Thymus (tissue), 11 donors: Measurements from ENCODE around the gene TPP1. TPM values are rescaled to one million over a fixed set of nuclear protein-coding genes. Genes with fewer than 3 reads are reported as not detected.
A peak's percentile ranks its signal among the peaks of the same experiment; 100 is the strongest.

Source experiments
- DNase-seq, 9 donors: peaks; one replicate each; pipeline ENCODE4 v3.0.0-alpha.2; 2013; ENCODE audit warnings: low spot score in 9 of 9, low read depth in 6 of 9, missing footprints in 1 of 9
- H3K27ac ChIP-seq, 2 donors: one replicate each; pipeline ENCODE4 v1.5.1; 2013; ENCODE audit warnings: control low read depth in 1 of 2, low read depth in 1 of 2, low read length in 1 of 2, mild to moderate bottlenecking in 1 of 2, moderate library complexity in 1 of 2
- H3K27me3 ChIP-seq, 2 donors: one replicate each; pipeline ENCODE4 v1.5.1; 2013; ENCODE audit warnings: low read length in 1 of 2; ENCODE audit not compliant: control insufficient read depth in 2 of 2, insufficient read depth in 1 of 2
- H3K36me3 ChIP-seq, 2 donors: one replicate each; pipeline ENCODE4 v1.5.1; 2013; ENCODE audit warnings: low read length in 1 of 2, mild to moderate bottlenecking in 1 of 2, moderate library complexity in 1 of 2; ENCODE audit not compliant: control insufficient read depth in 2 of 2, insufficient read depth in 2 of 2
- H3K4me1 ChIP-seq, 2 donors: one replicate each; pipeline ENCODE4 v1.5.1; 2013; ENCODE audit warnings: low read length in 2 of 2; ENCODE audit not compliant: control insufficient read depth in 2 of 2, insufficient read depth in 2 of 2
- H3K4me3 ChIP-seq, 2 donors: one replicate each; pipeline ENCODE4 v1.5.1; 2013; ENCODE audit warnings: low read length in 2 of 2, control low read depth in 1 of 2, mild to moderate bottlenecking in 1 of 2
- H3K9me3 ChIP-seq, 2 donors: one replicate each; pipeline ENCODE4 v1.5.1; 2013; ENCODE audit warnings: low read length in 1 of 2, mild to moderate bottlenecking in 1 of 2; ENCODE audit not compliant: control insufficient read depth in 2 of 2, insufficient read depth in 1 of 2
- WGBS: extraction: QIAGEN DNeasy Blood & Tissue Kit; methylation state at CpG from one replicate; pipeline ENCODE4 v1.1.7; 2013; 5-methylcytosine and 5-hydroxymethylcytosine counted together
- polyA plus RNA-seq: library from polyadenylated mRNA; stranded (reverse); fragments of 200-250 nt; gene quantifications from one replicate; pipeline ENCODE4 v1.2.3, GENCODE V29; 2013
- total RNA-seq: library from RNA; stranded (reverse); fragments of 120-200 nt; gene quantifications from one replicate; pipeline ENCODE4 v1.2.4, GENCODE V29; 2013
- donor health status: healthy.

The TPP1 gene
- total and polyA plus RNA-seq, 2 donors, result 14.5 to 59.4 TPM

DNA sequence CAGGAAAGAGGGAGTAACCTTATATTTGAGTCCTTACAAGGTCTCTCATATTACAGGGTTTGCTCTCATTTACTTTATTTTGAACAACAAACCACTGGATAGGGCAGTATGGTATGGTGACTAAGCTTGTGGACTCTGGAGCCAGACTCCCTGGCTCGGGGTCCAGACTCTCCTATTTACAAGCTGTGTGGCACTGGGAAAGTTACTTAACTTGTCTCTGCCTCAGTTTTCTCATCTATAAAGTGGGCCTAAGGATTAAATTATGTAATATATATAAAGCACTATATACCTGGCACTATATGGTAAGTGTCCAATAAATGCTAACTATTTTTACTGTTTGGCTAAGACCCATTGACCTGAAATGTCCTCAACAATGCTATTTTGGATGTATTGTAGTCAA lies 38.1 kb upstream of the TPP1 start:
- Histone ChIP-seq H3K4me3 (no peak overlapping the region), H3K4me1 (peaks cover 2 to 15% of the 10 kb centered on the region in 2 donors), H3K36me3 (no peaks in the 10 kb centered on the region), H3K27me3 (peaks cover 19 to 29% of the 10 kb centered on the region in 2 donors), H3K27ac (no peak overlapping the region), H3K9me3 (peaks cover 0 to 1% of the 10 kb centered on the region in 2 donors)
- DNase-seq, result no peak
- WGBS, result 97% methylated on average over 1 of the region's 1 CpG

DNA sequence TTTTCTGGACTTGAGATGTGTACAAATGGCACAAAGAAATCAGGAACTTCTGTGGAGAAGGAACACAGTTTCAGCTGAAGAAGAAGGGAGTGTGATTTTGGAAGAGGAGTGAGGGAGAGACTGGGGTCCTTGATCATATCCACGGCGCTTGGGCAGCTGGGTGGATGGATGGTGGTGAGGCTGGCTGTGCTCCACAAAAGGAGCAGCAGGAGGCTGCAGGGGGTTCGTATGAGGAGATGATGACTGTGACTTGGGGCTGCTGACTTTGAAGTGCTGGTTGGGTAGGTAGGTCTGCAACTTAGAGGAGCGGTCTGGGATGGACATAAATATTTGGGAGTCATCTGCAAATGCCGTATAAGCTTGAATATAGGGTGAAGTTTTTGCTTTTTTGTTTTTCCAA lies 37.7 kb upstream of the TPP1 start:
- Histone ChIP-seq H3K9me3 (peaks cover 0 to 1% of the 10 kb centered on the region in 2 donors), H3K4me3 (no peak overlapping the region), H3K36me3 (no peaks in the 10 kb centered on the region), H3K4me1 (peaks cover 2 to 15% of the 10 kb centered on the region in 2 donors), H3K27me3 (peaks cover 19 to 29% of the 10 kb centered on the region in 2 donors), H3K27ac (no peak overlapping the region)
- WGBS, result 92% methylated on average over 5 of the region's 5 CpGs
- no peak for DNase-seq

DNA sequence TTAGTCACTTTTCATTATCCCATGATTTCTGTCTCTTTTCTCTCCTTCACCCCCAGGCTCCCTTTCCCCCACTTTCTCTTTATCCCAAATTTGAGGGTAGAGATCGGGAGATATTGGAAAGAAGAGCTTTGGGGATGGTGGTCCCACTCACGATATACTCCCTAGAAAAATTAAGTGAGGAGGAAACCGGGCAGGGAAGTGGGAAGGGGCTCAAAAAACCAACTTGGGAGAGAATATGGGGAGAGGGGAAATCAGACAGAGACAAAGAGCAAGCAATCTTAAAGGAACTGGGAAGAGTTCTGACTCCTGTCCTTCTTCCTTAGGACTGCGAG lies 37.3 kb upstream of the TPP1 start:
- Histone ChIP-seq H3K36me3 (no peaks in the 10 kb centered on the region), H3K27ac (no peak overlapping the region), H3K4me3 (no peak overlapping the region), H3K9me3 (peaks cover 0 to 1% of the 10 kb centered on the region in 2 donors), H3K4me1 (peaks cover 2 to 15% of the 10 kb centered on the region in 2 donors), H3K27me3 (peaks cover 19 to 29% of the 10 kb centered on the region in 2 donors)
- 88% methylated on average over 4 of the region's 4 CpGs for WGBS
- DNase-seq, result no peak

DNA sequence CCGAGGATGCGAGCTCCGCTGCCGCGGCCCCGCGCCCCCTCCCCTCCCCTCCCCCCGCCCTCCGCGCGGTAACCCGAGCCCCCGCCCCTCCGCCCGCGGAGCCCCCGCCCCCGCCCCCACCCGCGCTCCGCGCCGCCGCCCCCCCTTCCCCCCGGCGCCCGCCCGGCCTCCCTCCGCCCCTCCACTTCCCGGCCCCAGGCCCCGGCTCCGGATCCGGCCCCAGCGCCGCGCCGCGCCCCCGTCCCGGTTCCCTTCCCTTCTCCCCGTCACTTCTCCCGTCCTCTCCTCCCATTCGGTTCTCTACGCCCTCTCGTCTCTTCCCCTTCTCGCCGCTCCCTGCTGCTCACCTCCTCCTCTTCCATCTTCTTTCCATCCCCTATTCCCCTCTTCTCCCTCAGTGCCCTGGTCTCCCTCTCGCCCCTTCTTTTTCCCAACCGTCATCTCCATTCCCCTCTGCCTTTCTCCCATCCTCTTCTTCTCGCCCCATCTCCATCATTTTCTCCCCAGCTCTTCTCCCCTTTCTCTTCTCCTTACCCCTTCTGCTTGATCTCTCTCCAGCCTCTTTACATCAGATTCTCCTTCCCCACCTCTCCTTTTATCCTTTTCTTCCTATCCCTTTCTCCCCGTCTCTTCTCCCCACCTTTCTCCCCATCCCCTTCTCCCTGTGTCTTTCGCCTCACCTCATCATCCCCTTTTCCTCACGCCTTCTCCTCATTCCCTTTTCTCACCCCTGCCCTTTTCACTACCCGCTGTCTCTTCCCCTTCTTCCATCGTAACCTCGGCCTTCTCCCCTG lies 36.8 kb upstream of the TPP1 start, which contains the start of gene DCHS1:
Gene DCHS1, minus strand, starts transcription at position 20 of the 794 bp plus-strand sequence. CDS start 14,196 bp downstream, outside the sequence.
- Histone ChIP-seq H3K4me3 (peak within 1 kb of the TSS; percentile 41 to 64), H3K4me1 (peaks cover 2 to 15% of the 10 kb centered on the region in 2 donors), H3K36me3 (no peaks in the 10 kb centered on the region), H3K27ac (peak within 1 kb of the TSS; percentile 42 to 68), H3K9me3 (peaks cover 0 to 1% of the 10 kb centered on the region in 2 donors), H3K27me3 (peaks cover 19 to 29% of the 10 kb centered on the region in 2 donors)
- DNase-seq, result peak in 1 of 9 donors; percentile 38
- WGBS, result 13% methylated on average over 49 of the region's 56 CpGs

DNA sequence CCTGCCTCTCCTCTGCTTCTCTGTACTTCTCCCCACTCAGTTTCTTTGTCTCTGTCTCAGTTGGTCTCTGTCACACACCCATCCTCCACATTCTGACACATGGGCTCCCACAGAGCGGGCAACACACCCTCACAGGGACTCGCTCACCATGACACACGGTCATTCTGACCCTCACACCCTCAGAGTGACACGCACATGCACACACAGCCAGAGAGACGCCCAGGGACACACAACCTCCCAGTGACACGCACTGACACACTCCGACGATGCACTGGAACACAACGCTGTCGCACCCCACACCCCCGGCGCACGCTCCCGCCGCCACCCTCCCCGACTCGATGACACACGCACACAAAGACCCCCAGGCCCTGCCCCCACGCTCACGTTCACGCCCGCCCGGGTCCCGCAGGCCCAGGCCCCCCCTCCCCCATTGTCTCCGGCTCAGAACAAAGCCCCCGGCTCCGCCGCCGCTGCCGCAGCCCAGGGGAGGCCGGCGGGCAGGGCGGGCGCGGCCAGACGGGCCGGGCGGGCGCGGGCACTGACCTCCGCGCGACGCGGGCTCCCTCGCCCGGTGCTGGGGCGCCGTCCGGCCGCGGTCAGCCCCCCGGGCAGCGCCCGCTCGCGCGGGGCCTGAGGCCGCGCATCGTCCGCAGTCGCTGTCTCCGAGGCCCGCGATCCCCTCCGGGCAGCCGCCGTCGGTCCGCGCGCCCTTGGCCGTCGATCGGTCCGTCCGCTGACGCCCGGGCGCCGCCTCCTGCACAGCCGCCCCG lies 36.0 kb upstream of the TPP1 start:
- Histone ChIP-seq H3K27ac (peak overlapping the region; percentile 42 to 68), H3K4me1 (peaks cover 2 to 15% of the 10 kb centered on the region in 2 donors), H3K36me3 (no peaks in the 10 kb centered on the region), H3K27me3 (peaks cover 19 to 29% of the 10 kb centered on the region in 2 donors), H3K9me3 (peaks cover 0 to 1% of the 10 kb centered on the region in 2 donors), H3K4me3 (peak overlapping the region; percentile 39 to 64)
- DNase-seq, result peak in 2 of 9 donors; percentile 29 to 44
- WGBS, result 7% methylated on average over 84 of the region's 84 CpGs

DNA sequence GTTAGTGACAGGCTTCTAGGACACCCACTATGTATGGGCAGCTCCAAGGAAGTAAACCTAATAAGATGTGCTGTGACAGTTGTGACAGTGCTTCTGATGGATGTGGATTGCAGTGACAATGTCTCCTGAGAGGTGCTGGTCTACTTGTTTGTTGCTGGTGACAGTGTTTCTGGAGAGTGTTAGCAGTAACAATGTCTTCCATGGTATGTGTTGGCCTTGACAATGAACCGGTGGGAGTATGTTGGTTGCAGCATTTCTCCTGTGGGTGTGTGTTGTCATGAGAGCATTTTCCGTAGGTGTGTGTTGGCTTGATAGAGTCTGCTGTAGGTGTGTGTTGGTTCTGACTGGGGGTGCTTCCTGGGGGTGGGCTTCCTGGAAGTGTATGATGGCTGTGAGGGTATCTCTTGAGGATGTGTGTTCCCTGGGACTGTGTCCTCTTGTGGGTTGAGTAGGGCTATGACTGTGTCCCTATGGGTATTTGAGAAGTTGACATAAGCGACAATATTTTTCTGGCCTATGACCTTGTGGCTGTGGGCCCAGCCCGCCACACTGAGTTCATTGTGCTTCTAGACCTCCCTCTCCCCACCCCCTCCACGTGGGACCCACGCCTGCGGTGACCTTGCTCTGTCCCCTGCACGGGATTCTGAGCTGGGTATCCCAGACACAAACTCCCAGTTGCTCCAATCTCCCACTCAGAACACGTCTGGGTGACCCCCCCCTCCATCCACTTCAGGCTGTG lies 35.2 kb upstream of the TPP1 start:
- 83% methylated on average over 9 of the region's 9 CpGs for WGBS
- peaks cover 0 to 1% of the 10 kb centered on the region in 2 donors for H3K9me3 ChIP-seq
- H3K4me1 ChIP-seq, result peaks cover 2 to 15% of the 10 kb centered on the region in 2 donors
- peaks cover 19 to 29% of the 10 kb centered on the region in 2 donors for H3K27me3 ChIP-seq
- no peak for DNase-seq
- peak overlapping the region; percentile 39 to 64 for H3K4me3 ChIP-seq
- H3K36me3 ChIP-seq, result no peaks in the 10 kb centered on the region
- H3K27ac ChIP-seq, result peak overlapping the region; percentile 42 to 68

DNA sequence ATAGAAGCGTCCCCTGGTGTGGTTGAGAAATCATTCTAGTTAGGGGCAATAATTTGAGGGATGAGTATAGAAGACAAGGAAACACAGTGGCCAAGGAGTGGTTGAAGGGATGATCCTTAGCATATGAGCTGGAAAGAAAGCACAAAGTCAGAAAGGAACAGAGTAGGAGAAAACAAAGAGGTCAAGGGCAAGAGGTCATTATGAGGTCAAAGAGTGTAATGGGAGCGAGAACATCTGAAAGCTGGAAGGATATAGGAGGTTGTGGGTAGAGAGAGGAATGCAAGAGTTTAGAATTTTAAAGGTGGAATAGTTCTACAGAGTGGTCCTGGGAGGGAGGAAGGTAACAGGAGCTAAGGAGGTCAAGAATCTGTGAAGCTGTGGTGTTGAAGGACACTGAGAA lies 34.4 kb upstream of the TPP1 start:
- H3K27me3 ChIP-seq, result peaks cover 19 to 29% of the 10 kb centered on the region in 2 donors
- H3K27ac ChIP-seq, result no peak overlapping the region
- H3K4me3 ChIP-seq, result no peak overlapping the region

DNA sequence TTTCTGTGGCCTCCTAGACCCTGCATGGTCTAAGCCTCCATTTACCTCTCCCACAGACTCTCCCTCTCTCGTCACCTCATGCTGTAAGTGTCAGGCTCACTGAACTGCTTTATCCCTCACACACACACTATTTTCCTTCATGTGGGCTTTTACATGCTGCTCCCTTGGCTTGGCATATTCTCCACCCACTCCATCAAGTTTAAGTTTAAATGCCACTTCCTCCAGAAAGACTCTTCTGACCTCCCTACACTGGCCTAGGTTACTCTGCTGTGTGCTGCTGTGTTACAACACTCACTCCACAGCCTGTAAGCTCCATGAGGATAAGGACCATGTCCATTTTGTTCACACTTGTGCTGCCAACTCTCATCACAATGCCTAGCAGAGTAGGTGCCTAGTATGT lies 33.9 kb upstream of the TPP1 start:
- no peak overlapping the region for H3K4me3 ChIP-seq
- H3K27ac ChIP-seq, result no peak overlapping the region
- H3K9me3 ChIP-seq, result peaks cover 0 to 1% of the 10 kb centered on the region in 2 donors
- 81% methylated on average over 1 of the region's 1 CpG for WGBS
- DNase-seq, result no peak
- H3K4me1 ChIP-seq, result peaks cover 2 to 15% of the 10 kb centered on the region in 2 donors
- H3K36me3 ChIP-seq, result no peaks in the 10 kb centered on the region
- peaks cover 19 to 29% of the 10 kb centered on the region in 2 donors for H3K27me3 ChIP-seq

More for the DNA sequence above, 34.4 kb upstream of the TPP1 start:
- no peak for DNase-seq
- WGBS, result over 99% methylated on average over 2 of the region's 2 CpGs
- Histone ChIP-seq H3K36me3 (no peaks in the 10 kb centered on the region), H3K9me3 (peaks cover 0 to 1% of the 10 kb centered on the region in 2 donors), H3K4me1 (peaks cover 2 to 15% of the 10 kb centered on the region in 2 donors)
